Natural killer cell (primary cell): ENCODE measurements around the gene CRIM1. TPM values are rescaled to one million over a fixed set of nuclear protein-coding genes. Genes with fewer than 3 reads are reported as not detected.

Source experiments
- ATAC-seq, 3 donors: fragments of 150-1000 bp in 2 of 3; fragments of 200-7000 bp in 1 of 3; cut with Tn5 transposase; 1 replicate in 1 of 3; 2 replicates in 2 of 3; pipeline ENCODE4 v1.10.0; 2021; ENCODE audit warnings: mild to moderate bottlenecking in 2 of 3, moderate library complexity in 2 of 3
- DNase-seq, 2 donors: peaks; one replicate each; pipeline versions ENCODE4 v3.0.0 to v3.0.0-alpha.2; 2013 to 2021; ENCODE audit warnings: mixed read lengths in 1 of 2
- H3K27ac ChIP-seq: one replicate; pipeline ENCODE4 v1.5.1; 2013; ENCODE audit warnings: mild to moderate bottlenecking, low read length
- H3K27me3 ChIP-seq: one replicate; pipeline ENCODE4 v1.6.1; 2013; ENCODE audit warnings: low read length; ENCODE audit not compliant: control insufficient read depth, insufficient read depth
- H3K36me3 ChIP-seq: one replicate; pipeline ENCODE4 v1.6.1; 2013; ENCODE audit warnings: low read length; ENCODE audit not compliant: control insufficient read depth, insufficient read depth
- H3K4me1 ChIP-seq: one replicate; pipeline ENCODE4 v1.6.1; 2013; ENCODE audit warnings: low read length; ENCODE audit not compliant: control insufficient read depth, insufficient read depth
- H3K4me3 ChIP-seq: one replicate; pipeline ENCODE4 v1.5.1; 2013; ENCODE audit warnings: low read length
- H3K9me3 ChIP-seq: one replicate; pipeline ENCODE4 v1.6.1; 2013; ENCODE audit warnings: low read length; ENCODE audit not compliant: control insufficient read depth, insufficient read depth
- H3K27ac Mint-ChIP-seq, 2 donors: one replicate each; pipeline ENCODE4 v1.8.0; 2022; ENCODE audit warnings: mild to moderate bottlenecking in 2 of 2, mixed read lengths in 2 of 2, moderate library complexity in 1 of 2
- H3K27me3 Mint-ChIP-seq, 2 donors: one replicate each; pipeline ENCODE4 v1.8.0; 2022; ENCODE audit warnings: low read depth in 2 of 2, mixed read lengths in 2 of 2
- H3K36me3 Mint-ChIP-seq: one replicate; pipeline ENCODE4 v1.8.0; 2022; ENCODE audit warnings: mixed read lengths
- H3K4me1 Mint-ChIP-seq, 2 donors: one replicate each; pipeline ENCODE4 v1.8.0; 2022; ENCODE audit warnings: mixed read lengths in 2 of 2
- H3K4me3 Mint-ChIP-seq: one replicate; pipeline ENCODE4 v1.8.0; 2022; ENCODE audit warnings: mild to moderate bottlenecking, moderate library complexity, mixed read lengths
- H3K9me3 Mint-ChIP-seq, 2 donors: one replicate each; pipeline ENCODE4 v1.8.0; 2022; ENCODE audit warnings: mixed read lengths in 2 of 2
- CTCF ChIP-seq: fragments of 200-600 bp; IDR thresholded peaks from one replicate; pipeline ENCODE4 v1.8.0; 2022; ENCODE audit warnings: antibody characterized with exemption
- WGBS: methylation state at CpG from one replicate; pipeline ENCODE4 v1.1.7; 2013; ENCODE audit warnings: missing lambda C conversion rate; ENCODE audit not compliant: insufficient coverage; 5-methylcytosine and 5-hydroxymethylcytosine counted together
- intact Hi-C: fragments of 100-400 bp; cut with micrococcal nuclease; formaldehyde crosslinking; loops from one replicate; pipeline ENCODE4 v1.14.2; 2022
- total RNA-seq, 4 donors: library from RNA; stranded (reverse); fragments of 120-200 nt in 1 of 4; gene quantifications; one replicate each; pipeline versions ENCODE4 v1.2.3 to v1.2.4, GENCODE V29; 2013 to 2022

CRIM1 gene
- total RNA-seq, 3 donors from 2014 or later (not counting 1 experiment from before 2014, with no cell fraction given): 19.3 to 34.1 (median 32.9) TPM

GRCh38 chr2:36480028-36480427, 124.5 kb downstream of the CRIM1 start:
- H3K27me3 ChIP-seq: no peaks in the 10 kb centered on the region
- WGBS: 63% methylated on average over 5 of the region's 5 CpGs
- no peaks in the 10 kb centered on the region for H3K4me1 ChIP-seq
- H3K27me3 Mint-ChIP-seq: no peaks in the 10 kb centered on the region
- no peak overlapping the region for H3K4me3 Mint-ChIP-seq
- no peak for ATAC-seq
- H3K9me3 ChIP-seq: no peaks in the 10 kb centered on the region
- H3K36me3 Mint-ChIP-seq: peaks cover 36% of the 10 kb centered on the region
- H3K9me3 Mint-ChIP-seq: peaks cover 6 to 10% of the 10 kb centered on the region in 2 donors
- TF ChIP-seq CTCF: no peak
- intact Hi-C loops: no loop called here
- H3K27ac Mint-ChIP-seq: no peak overlapping the region
- DNase-seq: no peak
- H3K27ac ChIP-seq: no peak overlapping the region
- H3K4me3 ChIP-seq: no peak overlapping the region
- H3K36me3 ChIP-seq: peaks cover 27% of the 10 kb centered on the region
- peaks cover 0 to 6% of the 10 kb centered on the region in 2 donors for H3K4me1 Mint-ChIP-seq

GRCh38 chr2:36480636-36481035, 125.1 kb downstream of the CRIM1 start:
- H3K36me3 ChIP-seq: peaks cover 27% of the 10 kb centered on the region
- Mint-ChIP-seq H3K27ac (no peak overlapping the region), H3K4me1 (peaks cover 0 to 6% of the 10 kb centered on the region in 2 donors), H3K4me3 (no peak overlapping the region), H3K9me3 (peaks cover 6 to 8% of the 10 kb centered on the region in 2 donors), H3K27me3 (no peaks in the 10 kb centered on the region), H3K36me3 (peaks cover 30% of the 10 kb centered on the region)
- intact Hi-C loops: no loop called here
- H3K9me3 ChIP-seq: no peaks in the 10 kb centered on the region
- WGBS: 94% methylated on average over 2 of the region's 2 CpGs
- H3K27me3 ChIP-seq: no peaks in the 10 kb centered on the region
- no peak overlapping the region for H3K27ac ChIP-seq
- DNase-seq (no peak), ATAC-seq (no peak)
- TF ChIP-seq CTCF: no peak
- H3K4me3 ChIP-seq: no peak overlapping the region
- no peaks in the 10 kb centered on the region for H3K4me1 ChIP-seq

GRCh38 chr2:36481709-36482108, 126.1 kb downstream of the CRIM1 start:
- Histone ChIP-seq H3K4me3 (no peak overlapping the region), H3K27ac (no peak overlapping the region), H3K9me3 (no peaks in the 10 kb centered on the region), H3K27me3 (no peaks in the 10 kb centered on the region), H3K4me1 (no peaks in the 10 kb centered on the region), H3K36me3 (peaks cover 27% of the 10 kb centered on the region)
- no peak for DNase-seq
- peaks cover 0 to 6% of the 10 kb centered on the region in 2 donors for H3K4me1 Mint-ChIP-seq
- no peak overlapping the region for H3K27ac Mint-ChIP-seq
- H3K36me3 Mint-ChIP-seq: peaks cover 20% of the 10 kb centered on the region
- H3K27me3 Mint-ChIP-seq: no peaks in the 10 kb centered on the region
- intact Hi-C loops: no loop called here
- no peak overlapping the region for H3K4me3 Mint-ChIP-seq
- no peak for ATAC-seq
- no peak for TF ChIP-seq CTCF
- 93% methylated on average over 5 of the region's 5 CpGs for WGBS
- no peaks in the 10 kb centered on the region for H3K9me3 Mint-ChIP-seq

- Mint-ChIP-seq H3K27ac (no peak overlapping the region), H3K4me3 (no peak overlapping the region), H3K27me3 (no peaks in the 10 kb centered on the region), H3K36me3 (peaks cover 10% of the 10 kb centered on the region), H3K4me1 (peaks cover 0 to 2% of the 10 kb centered on the region in 2 donors), H3K9me3 (no peaks in the 10 kb centered on the region)
- 58% methylated on average over 2 of the region's 4 CpGs for WGBS
- no peaks in the 10 kb centered on the region for H3K9me3 ChIP-seq
- no peak for TF ChIP-seq CTCF
- no peaks in the 10 kb centered on the region for H3K27me3 ChIP-seq
- ATAC-seq: no peak
- no peak overlapping the region for H3K27ac ChIP-seq
- intact Hi-C loops: no loop called here
- no peak overlapping the region for H3K4me3 ChIP-seq
- DNase-seq: no peak
- no peaks in the 10 kb centered on the region for H3K4me1 ChIP-seq
- peaks cover 21% of the 10 kb centered on the region for H3K36me3 ChIP-seq
These were observed 127.1 kb downstream of the CRIM1 start for GRCh38 chr2:36482576-36483214.
